Glutamatergic neuron (in vitro differentiated cells): Measurements from ENCODE around the gene NECTIN1. TPM values are rescaled to one million over a fixed set of nuclear protein-coding genes. Genes with fewer than 3 reads are reported as not detected.

ENCODE experiments used
- DNase-seq: peaks from one replicate; pipeline ENCODE4 v3.0.0; 2022
- H3K27ac Mint-ChIP-seq: one replicate; pipeline ENCODE4 v1.8.0; 2020; ENCODE audit warnings: mild to moderate bottlenecking, mixed read lengths, inconsistent platforms; ENCODE audit not compliant: unreplicated experiment
- H3K27me3 Mint-ChIP-seq: one replicate; pipeline ENCODE4 v1.8.0; 2020; ENCODE audit warnings: mild to moderate bottlenecking, moderate library complexity, mixed read lengths, inconsistent platforms; ENCODE audit not compliant: unreplicated experiment
- H3K36me3 Mint-ChIP-seq: one replicate; pipeline ENCODE4 v1.8.0; 2020; ENCODE audit warnings: mild to moderate bottlenecking, mixed read lengths, inconsistent platforms; ENCODE audit not compliant: unreplicated experiment
- H3K4me1 Mint-ChIP-seq: one replicate; pipeline ENCODE4 v1.8.0; 2020; ENCODE audit warnings: mild to moderate bottlenecking, low read depth, mixed read lengths, inconsistent platforms; ENCODE audit not compliant: unreplicated experiment
- H3K4me3 Mint-ChIP-seq: one replicate; pipeline ENCODE4 v1.8.0; 2020; ENCODE audit warnings: mild to moderate bottlenecking, mixed read lengths, inconsistent platforms; ENCODE audit not compliant: unreplicated experiment
- H3K9me3 Mint-ChIP-seq: one replicate; pipeline ENCODE4 v1.8.0; 2020; ENCODE audit warnings: mild to moderate bottlenecking, moderate library complexity, mixed read lengths, inconsistent platforms; ENCODE audit not compliant: unreplicated experiment
- total RNA-seq: library from RNA; stranded (reverse); fragmentation: NEBNext Ultra II Directional; extraction: Animal tissue kit (Norgen Biotek cat#: 25700); gene quantifications from one replicate; pipeline ENCODE4 v1.2.1, GENCODE V29; 2021; ENCODE audit not compliant: unreplicated experiment
- TF ChIP-seq, protein P1 (sequence below): fragments of 200-600 bp; sonication (generic); IDR thresholded peaks from one replicate; pipeline ENCODE4 v1.5.0; 2021; ENCODE audit not compliant: partially characterized antibody, unreplicated experiment

The NECTIN1 gene
- total RNA-seq, 1 donor from 2014 or later: 26.0 TPM

DNA sequence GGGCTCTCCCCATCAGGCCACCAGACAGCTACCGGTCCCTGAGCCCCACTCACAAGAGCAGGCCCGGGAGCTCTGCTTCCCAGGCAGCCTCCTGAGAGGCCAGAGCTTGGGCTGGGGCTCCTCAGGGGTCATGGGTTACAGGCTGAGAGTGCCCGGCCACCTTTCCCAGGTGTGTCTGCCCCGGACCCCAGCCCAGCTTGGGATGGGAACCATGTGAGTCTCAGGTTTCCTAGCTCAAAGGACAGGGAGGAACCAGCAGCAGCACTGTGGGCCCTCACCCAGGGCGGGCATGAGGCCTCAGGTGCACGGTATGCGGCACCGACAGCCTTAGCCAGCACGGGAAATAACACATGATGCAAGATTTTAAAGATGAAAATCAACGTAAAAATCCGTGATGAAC is 90.1 kb downstream of the NECTIN1 start:
- Mint-ChIP-seq H3K27ac (no peak overlapping the region), H3K4me3 (no peak overlapping the region), H3K27me3 (peaks cover 5% of the 10 kb centered on the region), H3K36me3 (peaks cover 7% of the 10 kb centered on the region), H3K9me3 (peaks cover 6% of the 10 kb centered on the region), H3K4me1 (peaks cover 6% of the 10 kb centered on the region)
- TF ChIP-seq, protein P1, sequence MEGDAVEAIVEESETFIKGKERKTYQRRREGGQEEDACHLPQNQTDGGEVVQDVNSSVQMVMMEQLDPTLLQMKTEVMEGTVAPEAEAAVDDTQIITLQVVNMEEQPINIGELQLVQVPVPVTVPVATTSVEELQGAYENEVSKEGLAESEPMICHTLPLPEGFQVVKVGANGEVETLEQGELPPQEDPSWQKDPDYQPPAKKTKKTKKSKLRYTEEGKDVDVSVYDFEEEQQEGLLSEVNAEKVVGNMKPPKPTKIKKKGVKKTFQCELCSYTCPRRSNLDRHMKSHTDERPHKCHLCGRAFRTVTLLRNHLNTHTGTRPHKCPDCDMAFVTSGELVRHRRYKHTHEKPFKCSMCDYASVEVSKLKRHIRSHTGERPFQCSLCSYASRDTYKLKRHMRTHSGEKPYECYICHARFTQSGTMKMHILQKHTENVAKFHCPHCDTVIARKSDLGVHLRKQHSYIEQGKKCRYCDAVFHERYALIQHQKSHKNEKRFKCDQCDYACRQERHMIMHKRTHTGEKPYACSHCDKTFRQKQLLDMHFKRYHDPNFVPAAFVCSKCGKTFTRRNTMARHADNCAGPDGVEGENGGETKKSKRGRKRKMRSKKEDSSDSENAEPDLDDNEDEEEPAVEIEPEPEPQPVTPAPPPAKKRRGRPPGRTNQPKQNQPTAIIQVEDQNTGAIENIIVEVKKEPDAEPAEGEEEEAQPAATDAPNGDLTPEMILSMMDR: no peak
- DNase-seq: no peak

DNA sequence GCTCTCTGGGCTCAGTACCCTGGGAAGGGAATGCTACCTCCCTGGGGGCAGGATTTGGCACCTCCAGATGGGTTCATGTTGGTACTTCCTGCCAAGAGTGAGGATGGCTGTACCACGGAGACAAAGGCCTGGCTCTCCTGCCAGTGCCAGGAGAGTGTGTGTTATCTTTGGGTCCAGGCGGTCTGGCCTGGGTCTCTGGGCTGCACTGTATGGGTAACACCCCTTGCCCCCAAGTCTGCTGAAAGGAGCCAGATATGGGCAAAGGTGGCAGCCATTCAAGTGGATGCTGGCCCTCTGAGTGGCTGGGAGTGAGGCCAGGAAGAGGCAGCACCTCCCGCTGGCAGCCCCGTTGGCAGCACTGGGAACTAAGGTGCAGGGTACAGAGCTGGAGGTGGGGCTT is 91.5 kb downstream of the NECTIN1 start:
- TF ChIP-seq, protein P1: no peak
- H3K9me3 Mint-ChIP-seq: peaks cover 8% of the 10 kb centered on the region
- no peak overlapping the region for H3K4me3 Mint-ChIP-seq
- H3K27me3 Mint-ChIP-seq: peaks cover 7% of the 10 kb centered on the region
- H3K4me1 Mint-ChIP-seq: peaks cover 6% of the 10 kb centered on the region
- no peak for DNase-seq
- H3K27ac Mint-ChIP-seq: no peak overlapping the region
- H3K36me3 Mint-ChIP-seq: peaks cover 11% of the 10 kb centered on the region

DNA sequence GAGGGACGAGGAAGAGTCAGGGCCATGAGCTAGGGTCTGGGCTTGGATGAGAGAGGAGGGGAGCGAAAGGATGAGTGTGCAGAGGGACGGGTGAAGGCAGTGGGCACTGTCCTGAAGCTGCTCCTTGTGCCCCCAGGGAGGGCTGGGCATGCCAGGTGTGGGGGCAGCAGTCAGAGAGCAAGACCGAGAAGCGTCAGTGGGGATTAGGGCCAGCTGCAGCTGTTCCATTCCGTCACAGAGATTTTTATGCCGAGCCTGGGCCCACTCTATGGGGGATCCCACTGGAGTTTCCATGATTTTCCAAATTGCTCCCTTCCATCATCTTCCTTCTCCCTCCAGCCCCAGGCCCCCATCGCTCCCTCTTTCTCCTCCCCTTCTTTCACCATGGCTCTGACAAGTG is 93.2 kb downstream of the NECTIN1 start:
- Mint-ChIP-seq H3K27ac (no peak overlapping the region), H3K4me1 (peaks cover 5% of the 10 kb centered on the region), H3K27me3 (peaks cover 9% of the 10 kb centered on the region)

DNA sequence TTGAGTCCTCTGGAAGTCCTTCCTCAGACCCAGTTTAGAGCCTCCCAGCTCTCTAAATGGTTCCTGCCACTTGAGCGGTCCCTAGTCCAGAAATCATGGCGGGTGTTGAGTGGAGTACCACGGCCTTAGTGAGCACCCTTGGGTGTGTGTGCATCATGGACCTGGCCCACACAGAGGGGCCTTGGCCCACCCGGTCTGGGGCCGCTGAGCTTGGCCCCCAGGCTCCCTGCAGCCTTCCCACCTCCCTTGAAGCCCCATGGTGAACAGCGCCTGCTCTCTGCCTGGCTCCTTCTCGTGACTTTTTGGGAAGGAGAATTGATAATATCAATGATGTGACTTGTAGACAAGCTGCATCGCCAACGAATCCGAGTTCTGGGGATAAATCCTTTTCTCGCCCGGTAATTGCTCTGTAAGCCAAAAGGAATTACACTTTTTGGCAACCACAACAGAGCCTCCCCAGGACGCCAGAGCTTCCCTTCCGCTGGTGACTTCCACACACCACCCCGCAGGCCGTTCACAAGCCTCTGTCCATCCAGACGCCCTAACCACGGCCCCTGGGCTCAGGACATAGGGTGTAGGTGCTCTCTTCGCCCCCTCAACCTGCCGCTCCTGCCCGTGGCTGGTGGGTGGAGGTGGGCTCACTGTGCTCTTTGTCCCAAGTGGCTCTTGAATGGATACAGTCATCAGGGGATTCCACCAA is 93.8 kb downstream of the NECTIN1 start:
- TF ChIP-seq, protein P1: no peak
- Mint-ChIP-seq H3K4me1 (peaks cover 5% of the 10 kb centered on the region), H3K36me3 (peaks cover 12% of the 10 kb centered on the region), H3K27ac (no peak overlapping the region), H3K9me3 (peaks cover 5% of the 10 kb centered on the region), H3K27me3 (peaks cover 9% of the 10 kb centered on the region), H3K4me3 (no peak overlapping the region)
- no peak for DNase-seq

More for the DNA sequence above, 93.2 kb downstream of the NECTIN1 start:
- no peak for DNase-seq
- Mint-ChIP-seq H3K9me3 (peaks cover 5% of the 10 kb centered on the region), H3K4me3 (no peak overlapping the region), H3K36me3 (peaks cover 12% of the 10 kb centered on the region)
- TF ChIP-seq, protein P1: no peak

DNA sequence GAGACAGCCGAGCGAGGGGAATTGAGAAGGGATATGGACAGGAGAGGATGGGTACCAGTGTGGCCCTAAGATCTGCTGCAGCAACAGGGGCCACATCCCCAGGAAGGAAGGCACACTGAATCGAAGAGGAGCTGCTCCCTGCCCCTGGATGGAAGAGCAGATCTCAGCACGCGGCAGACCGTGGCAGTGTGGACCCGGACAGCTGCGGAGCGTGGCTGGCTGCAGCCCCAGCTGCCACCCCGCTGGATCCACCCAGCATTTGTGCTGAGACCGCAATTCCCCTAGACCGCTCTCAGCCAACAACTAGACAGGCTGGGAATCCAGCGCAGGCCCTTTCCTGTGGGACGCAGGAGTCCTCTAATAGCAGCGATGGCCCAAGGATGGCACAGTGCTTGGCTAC is 94.7 kb downstream of the NECTIN1 start:
- Mint-ChIP-seq H3K36me3 (peaks cover 12% of the 10 kb centered on the region), H3K27ac (no peak overlapping the region), H3K27me3 (peaks cover 11% of the 10 kb centered on the region), H3K9me3 (peaks cover 5% of the 10 kb centered on the region), H3K4me1 (peaks cover 5% of the 10 kb centered on the region), H3K4me3 (no peak overlapping the region)
- no peak for DNase-seq
- TF ChIP-seq, protein P1: no peak
